NCI-H524 treated with DMSO at 0.1 percent for 48 hours (cell line): Measurements from ENCODE around the gene COG1.
A peak's percentile ranks its signal among the peaks of the same experiment; 100 is the strongest.
"Not testable (repeated sequence)": the region's sequence is repeated elsewhere in the genome, so short reads cannot be mapped to it uniquely, and the experiment has no call there.

Experiments used
- DNase-seq: peaks from one replicate; lab custom pipeline; 2025; lab: John Stamatoyannopoulos, UW

COG1 gene, protein sequence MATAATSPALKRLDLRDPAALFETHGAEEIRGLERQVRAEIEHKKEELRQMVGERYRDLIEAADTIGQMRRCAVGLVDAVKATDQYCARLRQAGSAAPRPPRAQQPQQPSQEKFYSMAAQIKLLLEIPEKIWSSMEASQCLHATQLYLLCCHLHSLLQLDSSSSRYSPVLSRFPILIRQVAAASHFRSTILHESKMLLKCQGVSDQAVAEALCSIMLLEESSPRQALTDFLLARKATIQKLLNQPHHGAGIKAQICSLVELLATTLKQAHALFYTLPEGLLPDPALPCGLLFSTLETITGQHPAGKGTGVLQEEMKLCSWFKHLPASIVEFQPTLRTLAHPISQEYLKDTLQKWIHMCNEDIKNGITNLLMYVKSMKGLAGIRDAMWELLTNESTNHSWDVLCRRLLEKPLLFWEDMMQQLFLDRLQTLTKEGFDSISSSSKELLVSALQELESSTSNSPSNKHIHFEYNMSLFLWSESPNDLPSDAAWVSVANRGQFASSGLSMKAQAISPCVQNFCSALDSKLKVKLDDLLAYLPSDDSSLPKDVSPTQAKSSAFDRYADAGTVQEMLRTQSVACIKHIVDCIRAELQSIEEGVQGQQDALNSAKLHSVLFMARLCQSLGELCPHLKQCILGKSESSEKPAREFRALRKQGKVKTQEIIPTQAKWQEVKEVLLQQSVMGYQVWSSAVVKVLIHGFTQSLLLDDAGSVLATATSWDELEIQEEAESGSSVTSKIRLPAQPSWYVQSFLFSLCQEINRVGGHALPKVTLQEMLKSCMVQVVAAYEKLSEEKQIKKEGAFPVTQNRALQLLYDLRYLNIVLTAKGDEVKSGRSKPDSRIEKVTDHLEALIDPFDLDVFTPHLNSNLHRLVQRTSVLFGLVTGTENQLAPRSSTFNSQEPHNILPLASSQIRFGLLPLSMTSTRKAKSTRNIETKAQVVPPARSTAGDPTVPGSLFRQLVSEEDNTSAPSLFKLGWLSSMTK

GRCh38 chr17:73192894-73193701, at the start of gene COG1:
TSS of gene COG1 (plus strand) at chr17:73193055. CDS start at chr17:73193070, 15 bp downstream.
- DNase-seq, result peak; percentile 50

DNA sequence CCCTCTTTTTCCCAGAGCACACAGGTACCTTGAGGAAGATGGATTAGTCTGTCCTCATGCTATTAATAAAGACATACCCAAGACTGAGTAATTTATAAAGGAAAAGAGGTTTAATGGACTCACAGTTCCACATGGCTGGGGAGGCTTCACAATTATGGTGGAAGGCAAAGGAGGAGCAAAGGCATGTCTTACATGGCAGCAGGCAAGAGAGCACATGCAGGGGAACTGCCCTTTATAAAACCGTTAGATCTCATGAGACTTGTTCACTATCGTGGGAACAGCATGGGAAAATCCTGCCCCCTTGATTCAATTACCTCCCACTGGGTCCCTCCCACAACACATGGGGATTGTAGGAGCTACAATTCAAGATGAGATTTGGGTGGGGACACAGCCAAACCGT, 48.6 kb upstream of the COG1 start:
- DNase-seq, result not testable (repeated sequence)

- no peak for DNase-seq
Measured at GRCh38 chr17:73145641-73146040, 47.2 kb upstream of the COG1 start.

DNA sequence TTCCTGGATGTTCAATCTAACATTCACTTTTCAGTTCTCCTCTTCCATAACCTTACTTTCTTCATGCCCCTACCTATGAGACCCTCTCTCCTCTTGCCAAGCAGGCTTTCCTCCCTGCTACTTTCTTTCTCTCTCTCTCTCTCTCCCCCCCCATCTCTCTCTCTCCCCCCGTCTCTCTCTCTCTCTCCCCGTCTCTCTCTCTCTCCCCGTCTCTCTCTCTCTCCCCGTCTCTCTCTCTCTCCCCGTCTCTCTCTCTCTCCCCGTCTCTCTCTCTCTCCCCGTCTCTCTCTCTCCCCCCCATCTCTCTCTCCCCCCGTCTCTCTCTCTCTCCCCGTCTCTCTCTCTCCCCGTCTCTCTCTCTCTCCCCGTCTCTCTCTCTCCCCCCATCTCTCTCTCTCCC, 45.1 kb upstream of the COG1 start:
- not testable (repeated sequence) for DNase-seq

DNA sequence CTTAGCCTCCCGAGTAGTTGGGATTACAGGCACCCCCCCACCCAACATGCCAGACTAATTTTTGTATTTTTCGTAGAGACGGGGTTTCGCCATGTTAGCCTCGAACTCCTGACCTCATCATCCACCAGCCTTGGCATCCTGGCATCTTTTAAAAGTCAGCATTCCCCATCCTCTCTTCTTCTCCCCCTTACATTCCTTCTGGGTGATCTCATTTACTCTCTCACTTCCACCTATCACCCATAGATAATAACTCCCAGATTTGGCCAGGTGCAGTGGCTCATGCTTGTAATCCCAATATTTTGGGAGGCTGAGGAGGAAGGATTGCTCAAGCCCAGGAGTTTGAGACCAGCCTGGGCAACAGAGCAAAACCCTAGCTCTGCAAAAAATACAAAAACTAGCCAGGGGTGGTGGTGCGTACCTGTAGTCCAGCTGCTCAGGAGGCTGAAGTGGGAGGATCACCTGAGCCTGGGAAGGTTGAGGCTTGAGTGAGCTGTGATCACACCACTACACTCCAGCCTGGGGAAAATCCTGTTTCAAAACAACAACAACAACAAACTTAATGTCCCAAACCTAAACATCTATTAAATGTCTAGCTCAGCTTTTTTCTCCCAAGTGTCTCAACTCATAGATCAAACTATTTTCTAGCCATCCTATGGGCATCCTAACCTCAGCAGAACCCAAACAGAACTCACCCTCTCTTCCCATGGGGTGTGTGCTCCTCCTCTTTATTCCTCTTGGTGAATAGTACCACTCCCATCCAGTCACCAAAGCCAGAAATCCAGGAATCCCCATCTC, 44.1 kb upstream of the COG1 start:
- DNase-seq, result no peak

DNA sequence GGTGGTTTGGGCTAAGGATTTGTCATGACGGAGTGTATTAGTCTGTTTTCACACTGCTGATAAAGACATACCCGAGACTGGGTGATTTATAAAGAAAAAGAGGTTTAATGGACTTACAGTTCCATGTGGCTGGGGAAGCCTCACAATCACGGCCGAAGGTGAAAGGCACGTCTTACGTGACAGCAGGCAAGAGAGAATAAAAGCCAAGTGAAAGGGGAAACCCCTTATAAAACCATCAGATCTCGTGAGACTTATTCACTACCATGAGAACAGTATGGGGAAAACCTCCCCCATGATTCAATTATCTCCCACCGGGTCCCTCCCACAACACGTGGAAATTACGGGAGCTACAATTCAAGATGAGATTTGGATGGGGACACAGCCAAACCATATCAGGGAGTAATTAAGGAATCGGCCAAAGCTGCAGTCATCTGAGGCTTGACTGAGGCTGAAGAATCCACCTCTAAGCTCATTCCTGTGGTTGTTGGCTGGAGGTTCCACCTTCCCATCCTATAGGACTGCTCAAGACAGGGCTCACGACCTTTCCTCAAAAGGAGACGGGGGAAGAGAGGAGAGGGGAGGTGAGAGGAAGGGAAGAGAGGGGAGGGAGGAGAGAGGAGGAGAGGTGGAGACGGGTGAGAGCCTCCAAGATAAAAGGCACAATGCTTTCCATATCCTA, 42.1 kb upstream of the COG1 start:
- not testable (repeated sequence) for DNase-seq

GRCh38 chr17:73151916-73152632, 40.8 kb upstream of the COG1 start:
- no peak for DNase-seq

DNA sequence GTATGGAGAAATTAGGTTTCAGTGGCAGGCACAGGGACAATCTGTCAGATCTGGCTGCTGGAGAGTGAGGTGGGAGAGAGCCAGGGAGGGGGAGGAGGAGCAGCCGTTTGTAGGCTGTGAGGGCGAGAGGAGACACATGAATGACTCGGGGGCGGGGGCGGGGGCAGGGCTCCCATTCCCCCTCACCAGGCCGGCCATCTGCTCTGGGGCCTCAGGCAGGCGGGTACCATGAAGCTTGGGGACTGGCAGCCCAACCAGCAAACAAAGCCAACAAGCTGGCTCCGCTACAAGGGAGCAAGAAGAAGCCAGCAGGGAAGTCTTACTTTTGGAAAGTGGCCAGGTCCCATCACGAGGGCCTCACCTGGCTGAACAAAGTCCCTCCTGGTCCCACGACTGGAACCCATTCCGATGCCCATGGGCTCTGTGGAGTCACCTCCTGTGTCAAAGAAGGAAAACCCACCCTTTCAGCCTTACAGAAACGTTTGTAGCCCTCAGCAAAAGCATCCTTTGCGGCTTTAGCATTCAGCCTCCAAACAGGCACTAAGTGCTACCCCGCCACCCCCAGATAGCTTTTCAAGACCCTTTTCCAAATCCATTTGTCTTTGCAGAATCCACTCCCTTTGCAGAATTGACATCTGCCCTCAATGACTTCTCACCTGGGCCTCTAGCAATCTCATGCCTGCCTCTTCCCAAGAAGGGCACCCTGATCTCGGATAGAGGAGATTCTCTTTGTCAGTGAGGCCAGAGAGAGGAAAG, 37.3 kb upstream of the COG1 start:
- DNase-seq, result peak; percentile 100

GRCh38 chr17:73156166-73156840, 36.6 kb upstream of the COG1 start:
- DNase-seq, result peak; percentile 84

GRCh38 chr17:73156887-73157520, 35.9 kb upstream of the COG1 start:
- peak; percentile 85 for DNase-seq

GRCh38 chr17:73157521-73157890, 35.3 kb upstream of the COG1 start:
- DNase-seq, result peak; percentile 100

- DNase-seq, result no peak
Measured at GRCh38 chr17:73158133-73158532, 34.7 kb upstream of the COG1 start.

DNA sequence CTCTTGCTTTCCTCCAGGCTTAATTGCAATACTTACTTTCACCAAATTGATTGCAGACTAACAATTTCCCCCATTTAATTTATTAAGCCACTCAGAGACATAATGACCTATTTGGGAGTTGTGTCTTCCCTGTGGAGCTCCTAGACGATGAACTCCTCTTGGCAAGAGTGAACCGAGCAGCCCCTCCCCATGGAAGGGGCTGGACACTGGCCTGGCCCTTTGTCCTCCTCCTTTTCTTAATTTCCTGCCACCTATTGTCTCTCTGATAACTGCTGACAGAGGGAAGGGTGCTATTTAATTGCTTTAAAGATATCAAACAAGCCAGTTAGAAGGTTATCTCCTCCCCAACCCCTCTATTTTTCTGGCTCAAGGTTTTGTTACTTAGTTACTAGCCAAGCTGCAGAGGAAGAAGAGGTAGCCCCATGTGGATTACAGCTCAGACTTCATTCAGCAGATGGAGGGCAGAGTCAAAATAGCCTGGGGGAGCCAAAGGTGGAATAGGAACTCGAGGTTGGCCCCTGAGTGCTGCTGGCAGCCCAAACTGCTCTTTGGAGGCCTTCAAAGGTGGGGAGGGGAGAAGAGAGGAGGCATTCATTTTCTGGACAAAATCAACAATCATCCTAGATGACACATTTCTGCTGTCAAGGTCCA, 31.8 kb upstream of the COG1 start:
- DNase-seq, result no peak

DNA sequence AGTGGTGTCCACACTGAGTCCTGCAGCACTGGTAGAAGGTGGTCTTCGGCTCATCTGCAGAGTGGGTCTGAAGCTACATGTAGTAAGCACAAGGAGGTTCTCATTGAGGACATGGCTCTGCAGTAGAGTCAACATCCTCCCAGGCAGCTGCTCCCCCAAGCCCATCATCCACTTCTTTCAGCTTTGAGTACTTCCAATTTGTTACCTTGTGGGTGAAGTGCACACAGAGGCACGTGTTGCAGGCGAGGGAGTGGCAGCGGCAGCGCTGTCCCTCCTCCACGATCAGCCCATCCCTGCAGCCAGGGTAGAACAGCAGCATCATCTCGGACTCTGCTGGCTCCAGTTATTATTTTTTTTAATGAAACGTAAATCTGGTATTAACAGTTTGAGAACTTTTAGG, 29.8 kb upstream of the COG1 start:
- peak; percentile 30 for DNase-seq

DNA sequence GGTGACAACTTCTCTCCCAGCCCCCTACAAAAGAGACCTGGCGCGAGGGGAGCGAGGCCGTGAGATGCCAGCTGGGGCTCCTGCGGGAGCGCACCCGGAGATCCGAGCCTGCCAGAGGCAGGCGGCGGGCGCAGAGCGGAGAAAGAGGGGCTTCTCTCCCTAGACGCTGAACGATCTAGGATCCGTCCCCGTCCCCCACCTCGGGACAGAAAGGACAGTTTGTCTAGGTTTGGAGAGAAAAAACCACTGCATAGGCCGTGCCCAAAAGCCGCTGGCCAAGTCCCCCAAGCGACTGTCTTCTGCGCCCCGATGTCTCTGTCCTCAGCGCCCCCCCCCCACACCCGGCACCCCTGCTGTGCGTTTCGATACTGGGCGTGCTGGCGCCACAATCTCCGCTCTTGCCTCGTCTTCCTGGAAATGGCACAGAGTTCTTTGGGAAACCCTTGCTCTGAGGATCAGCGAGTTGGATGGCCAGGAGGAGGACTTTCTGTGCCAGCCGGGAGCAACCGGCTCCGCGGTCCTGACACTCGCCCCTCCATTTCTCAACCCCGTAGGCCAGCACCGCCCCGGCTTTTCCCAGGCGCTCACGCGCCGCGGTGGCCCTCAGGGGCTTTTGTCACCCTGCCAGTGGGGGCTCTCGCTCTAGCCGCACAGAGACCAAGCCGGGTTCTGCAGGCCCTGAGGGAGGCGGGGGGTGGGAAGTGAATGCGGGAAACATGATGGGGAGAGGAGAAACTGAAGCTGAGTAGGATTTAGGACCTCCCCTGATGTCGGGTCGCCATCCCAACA, 27.0 kb upstream of the COG1 start:
- DNase-seq, result no peak

DNA sequence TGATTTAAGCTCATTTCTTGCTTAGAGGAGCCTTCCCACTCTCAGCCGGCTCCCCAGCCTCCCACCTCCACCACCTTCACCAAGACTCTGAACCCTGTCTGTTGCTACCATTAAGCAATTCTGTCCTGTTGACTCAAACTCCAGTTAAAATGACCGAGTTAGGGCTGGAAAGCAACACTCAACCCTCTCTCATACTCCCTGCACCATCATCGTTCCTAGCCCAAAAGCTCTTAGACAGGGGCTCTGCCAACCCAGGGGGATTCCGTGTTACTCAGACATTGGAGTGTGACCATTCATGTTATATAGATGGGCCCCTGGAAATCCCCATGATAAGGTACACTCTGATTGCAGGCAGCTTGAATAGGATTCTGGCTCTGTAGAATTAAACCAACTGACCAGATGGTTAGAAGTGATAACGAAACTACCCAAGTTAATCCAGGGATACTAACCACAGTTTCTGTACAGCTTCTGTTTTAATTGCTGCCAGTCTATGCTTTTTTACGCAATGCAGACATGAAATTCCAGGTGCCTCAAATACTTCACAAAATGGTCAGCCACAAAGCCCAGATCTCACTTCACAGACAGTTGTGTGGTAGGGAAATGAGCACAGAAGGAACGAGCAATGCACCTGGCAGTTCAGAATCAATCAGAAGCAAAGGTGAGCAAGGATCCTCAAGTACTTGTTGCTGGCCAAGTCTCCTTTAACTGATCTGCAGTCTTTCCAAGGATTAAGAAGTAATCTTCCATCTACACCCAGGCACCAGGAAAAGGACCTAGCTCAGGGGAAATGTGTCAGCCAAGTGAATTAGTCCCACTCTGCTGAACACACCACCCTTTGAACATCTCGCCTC, 25.9 kb upstream of the COG1 start:
- DNase-seq, result peak; percentile 80
